ENCODE results near the gene NABP1. TPM values are rescaled to one million over a fixed set of nuclear protein-coding genes. Genes with fewer than 3 reads are reported as not detected.

NABP1 gene
- total RNA-seq, 1 experiment from 2014 or later = 3.2 TPM

DNA sequence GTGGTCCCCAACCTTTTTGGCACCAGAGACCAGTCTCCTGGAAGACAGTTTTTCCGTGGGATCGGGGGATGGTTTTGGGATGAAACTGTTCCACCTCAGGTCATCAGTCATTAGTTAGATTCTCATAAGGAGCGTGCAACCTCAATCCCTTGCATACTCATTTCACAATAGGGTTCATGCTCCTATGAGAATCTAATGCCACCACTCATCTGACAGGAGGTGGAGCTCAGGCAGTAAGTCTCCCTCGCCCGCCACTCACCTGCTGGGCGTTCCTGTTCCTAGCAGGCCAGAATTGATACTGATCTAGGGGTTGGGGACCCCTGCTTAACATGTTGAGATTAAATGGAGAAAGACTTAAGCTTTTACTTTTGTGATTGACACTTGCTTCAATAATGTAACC lies 9.9 kb downstream of the NABP1 start:
- Histone ChIP-seq H3K9me3 (ENCODE audit: control insufficient read depth, low read depth, low read length) (no peaks in the 10 kb centered on the region), H3K56ac (ENCODE audit: insufficient read length, low read depth, low read length) (no peak overlapping the region), H4K20me1 (ENCODE audit: control insufficient read depth, insufficient read depth, insufficient read length) (no peaks in the 10 kb centered on the region), H3K27me3 (ENCODE audit: insufficient read depth, low read length) (no peaks in the 10 kb centered on the region), H4K8ac (replicated peaks; ENCODE audit: insufficient read length, low read depth, low read length) (no peak overlapping the region), H2AK5ac (ENCODE audit: insufficient read length, low read length) (no peak overlapping the region), H2BK15ac (ENCODE audit: low read depth, low read length) (no peak overlapping the region), H3K4ac (ENCODE audit: low read depth, low read length) (no peak overlapping the region), H3K79me1 (ENCODE audit: insufficient read depth, low read depth, low read length, poor library complexity, severe bottlenecking) (no peaks in the 10 kb centered on the region), H3K18ac (ENCODE audit: insufficient read length, low read depth, low read length) (no peak overlapping the region), H3K79me2 (ENCODE audit: insufficient read depth, low read length) (no peaks in the 10 kb centered on the region), H2AFZ (ENCODE audit: low read length) (no peak overlapping the region), H4K5ac (ENCODE audit: insufficient read length, low read depth, low read length) (no peak overlapping the region), H3K4me1 (ENCODE audit: insufficient read depth, low read length) (no peaks in the 10 kb centered on the region), H2BK20ac (ENCODE audit: low read depth, low read length, poor library complexity, severe bottlenecking) (no peak overlapping the region), H3T11ph (ENCODE audit: low read length) (no peak overlapping the region), H3K4me2 (ENCODE audit: insufficient read depth, insufficient read length, low read length) (no peak overlapping the region), H3K9ac (ENCODE audit: extremely low read depth, insufficient read length, low read length) (no peak overlapping the region), H2BK5ac (ENCODE audit: insufficient read length, low read length) (no peak overlapping the region), H2BK120ac (ENCODE audit: low read depth, low read length, poor library complexity, severe bottlenecking) (no peak overlapping the region), H3K23me2 (ENCODE audit: insufficient read length, low read depth, low read length, poor library complexity, severe bottlenecking) (no peaks in the 10 kb centered on the region), H3K23ac (ENCODE audit: insufficient read length, low read depth, low read length) (no peak overlapping the region), H3K27ac (ENCODE audit: insufficient read length, low read depth, low read length) (no peak overlapping the region), H2BK12ac (ENCODE audit: insufficient read length, low read depth, low read length) (no peak overlapping the region), H3K14ac (ENCODE audit: insufficient read depth, low read length) (no peak overlapping the region), H4K91ac (ENCODE audit: insufficient read length, low read depth, low read length) (no peak overlapping the region)
- Mint-ChIP-seq H3K4me3 (no peak overlapping the region), H3K27me3 (ENCODE audit: low read depth) (no peaks in the 10 kb centered on the region), H3K4me1 (peaks cover 6 to 10% of the 10 kb centered on the region in 2 experiments), H3K27ac (peak overlapping the region in 1 of 3 experiments; percentile 39; a peak in 1 of 7 replicates), H3K9me3 (no peaks in the 10 kb centered on the region), H3K36me3 (ENCODE audit: insufficient read depth in 1 of 3, low read depth in 3 of 3) (peaks cover 0 to 4% (median 0%) of the 10 kb centered on the region in 3 experiments; a peak in 1 of 7 replicates)
- TF ChIP-seq, protein P1, sequence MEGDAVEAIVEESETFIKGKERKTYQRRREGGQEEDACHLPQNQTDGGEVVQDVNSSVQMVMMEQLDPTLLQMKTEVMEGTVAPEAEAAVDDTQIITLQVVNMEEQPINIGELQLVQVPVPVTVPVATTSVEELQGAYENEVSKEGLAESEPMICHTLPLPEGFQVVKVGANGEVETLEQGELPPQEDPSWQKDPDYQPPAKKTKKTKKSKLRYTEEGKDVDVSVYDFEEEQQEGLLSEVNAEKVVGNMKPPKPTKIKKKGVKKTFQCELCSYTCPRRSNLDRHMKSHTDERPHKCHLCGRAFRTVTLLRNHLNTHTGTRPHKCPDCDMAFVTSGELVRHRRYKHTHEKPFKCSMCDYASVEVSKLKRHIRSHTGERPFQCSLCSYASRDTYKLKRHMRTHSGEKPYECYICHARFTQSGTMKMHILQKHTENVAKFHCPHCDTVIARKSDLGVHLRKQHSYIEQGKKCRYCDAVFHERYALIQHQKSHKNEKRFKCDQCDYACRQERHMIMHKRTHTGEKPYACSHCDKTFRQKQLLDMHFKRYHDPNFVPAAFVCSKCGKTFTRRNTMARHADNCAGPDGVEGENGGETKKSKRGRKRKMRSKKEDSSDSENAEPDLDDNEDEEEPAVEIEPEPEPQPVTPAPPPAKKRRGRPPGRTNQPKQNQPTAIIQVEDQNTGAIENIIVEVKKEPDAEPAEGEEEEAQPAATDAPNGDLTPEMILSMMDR (conservative IDR thresholded peaks at IDR 0.05) = no peak
- no CpG with 5 or more reads among the region's 6 CpGs for WGBS (ENCODE audit: extremely low coverage, insufficient read length, low lambda C conversion rate)
- no peak for DNase-seq

Measured in H9 (cell line).